Right lobe of liver (tissue), 6 donors: ENCODE results near the gene TSC22D1. TPM values are rescaled to one million over a fixed set of nuclear protein-coding genes. Genes with fewer than 3 reads are reported as not detected.

Source experiments
- ATAC-seq, 4 donors: fragments of 200-7000 bp; cut with Tn5 transposase; one replicate each; pipeline ENCODE4 v1.9.1; 2020; ENCODE audit warnings: mild to moderate bottlenecking in 4 of 4, moderate library complexity in 4 of 4
- DNase-seq, 3 donors: peaks; one replicate each; pipeline ENCODE4 v3.0.0-alpha.2; 2020
- H3K27ac ChIP-seq, 3 donors: fragments of 200-600 bp; one replicate each; pipeline ENCODE4 v1.8.0; 2022
- H3K27me3 ChIP-seq, 2 donors: fragments of 200-600 bp; one replicate each; pipeline ENCODE4 v1.8.0; 2022
- H3K36me3 ChIP-seq, 4 donors: fragments of 200-600 bp; sonication (generic) in 1 of 4; one replicate each; pipeline versions ENCODE4 v1.5.1 to v1.8.0; 2017 to 2022; ENCODE audit warnings: control low read depth in 1 of 4
- H3K4me1 ChIP-seq, 4 donors: fragments of 200-600 bp; sonication (generic) in 1 of 4; one replicate each; pipeline versions ENCODE4 v1.5.1 to v1.8.0; 2017 to 2022; ENCODE audit warnings: control low read depth in 1 of 4
- H3K4me3 ChIP-seq, 3 donors: fragments of 200-600 bp; one replicate each; pipeline ENCODE4 v1.8.0; 2022
- H3K9me3 ChIP-seq, 4 donors: fragments of 200-600 bp; sonication (generic) in 1 of 4; one replicate each; pipeline versions ENCODE4 v1.5.1 to v1.8.0; 2017 to 2022; ENCODE audit warnings: control low read depth in 1 of 4
- CTCF ChIP-seq, 4 donors: fragments of 200-600 bp in 3 of 4; fragments of 450-650 bp in 1 of 4; IDR thresholded peaks; one replicate each; pipeline versions ENCODE4 v1.5.1 to v1.8.0; 2016 to 2022; ENCODE audit warnings: antibody characterized with exemption in 4 of 4, mild to moderate bottlenecking in 2 of 4
- POLR2A ChIP-seq: fragments of 450-650 bp; IDR thresholded peaks from one replicate; pipeline ENCODE4 v1.6.1; 2017; ENCODE audit warnings: antibody characterized with exemption, mild to moderate bottlenecking
- WGBS: methylation state at CpG from one replicate; pipeline ENCODE4 v1.1.6; 2018; ENCODE audit warnings: low coverage, low lambda C conversion rate; ENCODE audit not compliant: insufficient coverage; ENCODE audit errors: missing lambda C conversion rate; 5-methylcytosine and 5-hydroxymethylcytosine counted together
- intact Hi-C, 2 donors: fragments of 100-400 bp; cut with DNase I; formaldehyde crosslinking; loops; one replicate each; pipeline versions ENCODE4 v1.11.2 to v1.14.1; 2022
- total RNA-seq, 6 experiments: library from RNA; depleted of rRNA in 2 of 6; stranded (reverse); fragments of >200 nt in 2 of 6; fragmentation: NEBNext Ultra II Directional in 3 of 6; extraction: Animal tissue kit (Norgen Biotek cat#: 25700) in 3 of 6; gene quantifications; one replicate each; pipeline versions ENCODE4 v1.1.0 to v1.2.4, GENCODE V29; 2016 to 2023
- donor health status: DM: no; HTN: yes; CAD: no.
- donor health status: DM: no; HTN: no; CAD: no.
- donor health status: DM: no; HTN: no; CAD: no.
- donor health status: DM: no; HTN: yes; CAD: no.
- donor health status: DM: no; HTN: yes; CAD: no.

TSC22D1 gene
- total RNA-seq, 6 experiments from 2014 or later = 21.2 to 44.4 (median 27.9) TPM

GRCh38 chr13:44385401-44385800 lies 190.7 kb downstream of the TSC22D1 start:
- ATAC-seq = peak; percentile 75 to 87 (median 82)
- Histone ChIP-seq H3K4me1 (peaks cover 0 to 29% (median 8%) of the 10 kb centered on the region in 4 donors), H3K27me3 (no peaks in the 10 kb centered on the region), H3K27ac (peak overlapping the region; percentile 25 to 82 (median 38)), H3K4me3 (peak overlapping the region in 1 of 3 donors; percentile 4), H3K9me3 (no peaks in the 10 kb centered on the region), H3K36me3 (no peaks in the 10 kb centered on the region)
- peak in 1 of 3 donors; percentile 58 for DNase-seq
- TF ChIP-seq CTCF (IDR thresholded peaks at IDR 0.05) (no peak), POLR2A (no peak)
- intact Hi-C loops = no loop called here
- WGBS = 50% methylated on average over 2 of the region's 3 CpGs

- Histone ChIP-seq H3K4me3 (peak overlapping the region in 1 of 3 donors; percentile 4), H3K4me1 (peaks cover 0 to 29% (median 8%) of the 10 kb centered on the region in 4 donors), H3K27ac (peak overlapping the region; percentile 25 to 82 (median 38)), H3K27me3 (no peaks in the 10 kb centered on the region), H3K9me3 (no peaks in the 10 kb centered on the region), H3K36me3 (no peaks in the 10 kb centered on the region)
- intact Hi-C loops = no loop called here
- WGBS = 65% methylated on average over 1 of the region's 1 CpG
- no peak for TF ChIP-seq POLR2A
- no peak for TF ChIP-seq CTCF (IDR thresholded peaks at IDR 0.05)
- no peak for DNase-seq
- peak; percentile 69 to 77 (median 72) for ATAC-seq
Observed at GRCh38 chr13:44384778-44385177, 191.4 kb downstream of the TSC22D1 start.

GRCh38 chr13:44383945-44384344 lies 192.2 kb downstream of the TSC22D1 start:
- ATAC-seq (no peak), DNase-seq (no peak)
- no peak overlapping the region for H3K4me3 ChIP-seq
- intact Hi-C loops = no loop called here
- TF ChIP-seq CTCF (IDR thresholded peaks at IDR 0.05) = no peak
- no peak for TF ChIP-seq POLR2A
- H3K4me1 ChIP-seq = peaks cover 0 to 29% (median 8%) of the 10 kb centered on the region in 4 donors
- H3K27ac ChIP-seq = peak overlapping the region in 1 of 3 donors; percentile 82
- H3K36me3 ChIP-seq = no peaks in the 10 kb centered on the region
- 63% methylated on average over 5 of the region's 5 CpGs for WGBS
- no peaks in the 10 kb centered on the region for H3K9me3 ChIP-seq
- H3K27me3 ChIP-seq = no peaks in the 10 kb centered on the region

GRCh38 chr13:44382635-44383145 lies 193.4 kb downstream of the TSC22D1 start:
- no peak for ATAC-seq
- peaks cover 0 to 29% (median 8%) of the 10 kb centered on the region in 4 donors for H3K4me1 ChIP-seq
- WGBS = 65% methylated on average over 4 of the region's 5 CpGs
- H3K27me3 ChIP-seq = no peaks in the 10 kb centered on the region
- H3K36me3 ChIP-seq = no peaks in the 10 kb centered on the region
- intact Hi-C loops = no loop called here
- TF ChIP-seq POLR2A = no peak
- TF ChIP-seq CTCF (IDR thresholded peaks at IDR 0.05) = no peak
- no peak overlapping the region for H3K4me3 ChIP-seq
- H3K9me3 ChIP-seq = no peaks in the 10 kb centered on the region
- DNase-seq = peak in 1 of 3 donors; percentile 22
- H3K27ac ChIP-seq = no peak overlapping the region

Other genes with a start within 250 kb of the TSC22D1 start
- 1 to 10 TPM; 2.1 to 9.0 (median 2.8) TPM for gene SERP2, start 202.5 kb downstream of the TSC22D1 start, total RNA-seq